Neural cell (in vitro differentiated cells): ENCODE data around the gene BAHD1.

Experiments used
- CTCF ChIP-seq: fragments of 450-650 bp; IDR thresholded peaks from 2 replicates; pipeline ENCODE4 v1.5.1; 2014; ENCODE audit warnings: antibody characterized with exemption, mild to moderate bottlenecking, moderate library complexity; ENCODE audit not compliant: poor library complexity, severe bottlenecking
- EP300 ChIP-seq: fragments of 450-650 bp; conservative IDR thresholded peaks from 2 replicates; pipeline ENCODE4 v1.6.1; 2014; ENCODE audit warnings: antibody characterized with exemption, mild to moderate bottlenecking, moderate library complexity; ENCODE audit not compliant: poor library complexity, severe bottlenecking
- MXI1 ChIP-seq: fragments of 450-650 bp; conservative IDR thresholded peaks from 2 replicates; pipeline ENCODE4 v1.6.1; 2014; ENCODE audit warnings: antibody characterized with exemption, mild to moderate bottlenecking; ENCODE audit not compliant: poor library complexity, severe bottlenecking
- POLR2AphosphoS5 ChIP-seq: IDR thresholded peaks from 2 replicates; pipeline ENCODE4 v1.6.1; 2012
- REST ChIP-seq: IDR thresholded peaks from 2 replicates; pipeline ENCODE4 v1.6.1; 2012; ENCODE audit warnings: borderline replicate concordance
- SMC3 ChIP-seq: fragments of 450-650 bp; conservative IDR thresholded peaks from 2 replicates; pipeline ENCODE4 v1.6.1; 2014; ENCODE audit warnings: antibody characterized with exemption, mild to moderate bottlenecking, moderate library complexity; ENCODE audit not compliant: poor library complexity

DNA sequence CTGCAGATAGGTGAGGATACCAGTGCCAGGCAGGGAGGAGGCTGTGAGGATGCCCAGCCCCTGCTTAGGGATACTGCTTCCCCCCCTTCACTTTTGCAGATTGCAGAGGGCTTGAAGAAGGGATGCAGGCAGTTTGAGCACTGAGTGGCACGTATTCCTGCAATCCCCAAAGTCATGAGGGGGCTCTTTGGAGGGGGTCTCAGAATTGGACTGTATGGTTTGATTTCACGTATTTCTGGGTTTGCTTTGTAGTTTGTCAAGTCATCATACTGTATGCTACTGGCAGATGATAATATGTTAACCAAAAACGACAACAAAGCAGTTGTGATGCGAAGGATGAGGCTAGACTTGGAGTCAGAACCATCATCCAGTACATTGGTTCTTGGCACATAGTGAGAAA is 58.1 kb downstream of the BAHD1 start:
- TF ChIP-seq CTCF (no peak), POLR2AphosphoS5 (no peak), MXI1 (no peak), SMC3 (no peak), EP300 (no peak), REST (no peak)
